ENCODE results near the gene C12orf43.

Gene C12orf43

DNA sequence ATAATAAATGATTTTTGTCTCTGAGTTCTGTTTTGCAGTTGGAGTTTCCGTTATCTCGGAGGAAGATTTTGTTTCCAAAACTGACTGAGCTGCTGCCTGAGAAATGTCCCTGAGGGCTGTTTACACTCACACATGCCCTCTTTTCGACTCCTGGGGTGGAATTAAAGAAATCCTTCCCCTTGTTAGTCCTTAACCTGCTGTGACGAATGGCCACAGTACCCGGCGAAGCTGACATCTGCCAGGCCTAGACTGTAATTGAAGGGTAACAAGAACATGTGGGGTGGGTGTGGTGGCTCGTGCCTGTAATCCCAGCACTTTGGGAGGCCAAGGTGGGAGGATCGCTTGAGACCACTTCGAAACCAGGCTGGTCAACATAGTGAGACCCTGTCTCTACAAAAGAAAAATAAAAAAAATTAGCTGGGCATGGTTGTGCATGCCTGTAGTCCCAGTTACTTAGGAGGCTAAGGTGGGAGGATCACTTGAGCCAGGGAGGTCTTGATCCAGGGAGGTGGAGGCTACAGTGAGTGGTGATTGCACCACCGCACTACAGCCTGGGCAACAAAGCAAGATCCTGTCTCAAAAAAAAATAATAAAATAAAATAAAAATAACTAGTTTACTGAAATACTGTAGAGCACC lies 14.4 kb upstream of the C12orf43 start:
- DNase-seq (ENCODE audit: low read depth in 2 of 2) = no peak

DNA sequence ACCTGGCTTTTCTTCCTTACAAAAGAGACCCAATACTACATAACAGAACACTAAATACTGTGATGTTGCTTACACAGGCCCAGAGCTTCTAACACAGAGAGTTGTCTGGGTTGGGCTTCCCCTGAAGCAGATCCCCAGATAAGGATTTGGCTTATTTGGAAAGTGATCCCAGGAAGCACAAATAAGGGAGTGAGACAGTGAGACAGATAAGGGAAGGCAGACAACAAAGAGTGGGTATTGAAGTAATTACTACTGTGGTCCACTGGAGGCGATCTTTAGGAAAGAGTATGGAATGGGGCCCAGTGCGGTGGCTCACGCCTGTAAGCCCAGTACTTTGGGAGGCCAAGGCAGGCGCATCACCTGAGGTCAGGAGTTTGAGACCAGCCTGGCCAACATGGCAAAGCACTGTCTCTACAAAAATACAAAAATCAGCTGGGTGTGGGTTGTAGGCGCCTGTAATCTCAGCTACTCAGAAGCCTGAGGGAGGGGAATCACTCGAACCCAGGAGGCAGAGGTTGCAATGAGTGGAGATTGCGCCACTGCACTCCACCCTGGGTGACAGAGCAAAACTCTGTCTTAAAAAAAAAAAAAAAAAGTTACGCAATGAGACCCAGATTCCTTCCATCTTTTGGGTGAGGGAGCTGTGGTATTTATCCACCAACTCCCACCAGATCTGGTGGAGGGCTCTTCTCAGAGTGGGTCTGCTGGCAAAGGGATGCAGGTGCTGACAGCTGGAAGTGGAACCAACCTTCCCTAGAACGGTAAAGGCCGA lies 10.2 kb upstream of the C12orf43 start:
- no peak for DNase-seq (ENCODE audit: low read depth in 2 of 2)

DNA sequence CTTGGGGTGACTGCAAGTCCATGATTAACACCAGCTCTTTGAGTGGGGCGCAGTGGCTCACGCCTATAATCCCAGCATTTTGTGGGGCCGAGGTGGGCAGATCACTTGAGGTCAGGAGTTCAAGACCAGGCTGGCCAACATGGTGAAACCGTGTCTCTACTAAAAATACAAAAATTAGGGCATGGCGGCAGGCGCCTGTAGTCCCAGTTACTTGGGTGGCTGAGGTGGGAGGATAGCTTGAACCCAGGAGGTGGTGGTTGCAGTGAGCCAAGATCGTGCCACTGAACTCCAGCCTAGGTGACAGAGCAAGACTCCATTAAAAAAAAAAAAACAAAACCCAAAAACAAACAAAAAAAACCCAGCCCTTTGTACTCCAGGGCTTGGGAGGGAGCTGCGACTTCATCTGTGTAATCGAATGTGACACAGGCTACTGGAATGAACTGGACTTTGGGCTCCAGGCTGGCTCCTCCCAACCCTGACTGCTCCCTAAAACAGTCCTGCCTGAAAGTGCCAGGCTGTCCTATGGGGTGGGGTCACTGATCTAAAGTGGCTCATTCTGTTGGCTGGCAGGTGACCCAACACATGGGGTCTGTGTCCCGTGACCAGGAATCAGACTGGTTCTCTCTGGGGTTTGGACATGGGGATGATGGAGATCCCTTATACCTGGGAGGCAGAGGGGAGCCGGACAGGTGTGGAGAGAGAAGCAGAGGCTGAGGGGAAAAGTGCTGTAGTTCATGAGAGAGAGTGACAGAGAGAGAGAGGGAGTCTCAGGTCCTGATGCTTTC lies 9.3 kb upstream of the C12orf43 start:
- no peak for DNase-seq (ENCODE audit: low read depth in 2 of 2)

GRCh38 chr12:121023799-121024198 lies 7.5 kb upstream of the C12orf43 start:
- no peak for DNase-seq (ENCODE audit: low read depth in 2 of 2)

DNA sequence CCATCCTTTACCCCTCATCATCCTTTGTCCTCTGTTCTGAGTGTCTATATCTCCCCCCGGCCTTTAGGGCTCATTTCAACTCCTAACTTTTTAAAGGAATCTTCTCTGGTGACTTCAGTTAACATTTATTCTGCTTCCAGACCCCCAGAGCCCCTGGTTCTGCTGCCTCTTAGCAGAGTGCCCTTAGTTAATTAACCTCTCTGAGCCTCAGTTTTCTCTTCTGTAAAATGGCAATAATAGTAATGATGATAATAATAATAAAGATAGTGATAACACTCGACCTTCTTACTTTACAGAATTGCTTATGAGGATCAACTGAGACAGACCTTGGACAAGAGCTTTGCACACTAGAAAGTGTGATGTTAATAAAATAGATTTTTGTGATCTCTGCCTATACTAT lies 6.4 kb upstream of the C12orf43 start:
- DNase-seq (ENCODE audit: low read depth in 2 of 2) = no peak

GRCh38 chr12:121021754-121022153 lies 5.5 kb upstream of the C12orf43 start:
- no peak for DNase-seq (ENCODE audit: low read depth in 2 of 2)

DNA sequence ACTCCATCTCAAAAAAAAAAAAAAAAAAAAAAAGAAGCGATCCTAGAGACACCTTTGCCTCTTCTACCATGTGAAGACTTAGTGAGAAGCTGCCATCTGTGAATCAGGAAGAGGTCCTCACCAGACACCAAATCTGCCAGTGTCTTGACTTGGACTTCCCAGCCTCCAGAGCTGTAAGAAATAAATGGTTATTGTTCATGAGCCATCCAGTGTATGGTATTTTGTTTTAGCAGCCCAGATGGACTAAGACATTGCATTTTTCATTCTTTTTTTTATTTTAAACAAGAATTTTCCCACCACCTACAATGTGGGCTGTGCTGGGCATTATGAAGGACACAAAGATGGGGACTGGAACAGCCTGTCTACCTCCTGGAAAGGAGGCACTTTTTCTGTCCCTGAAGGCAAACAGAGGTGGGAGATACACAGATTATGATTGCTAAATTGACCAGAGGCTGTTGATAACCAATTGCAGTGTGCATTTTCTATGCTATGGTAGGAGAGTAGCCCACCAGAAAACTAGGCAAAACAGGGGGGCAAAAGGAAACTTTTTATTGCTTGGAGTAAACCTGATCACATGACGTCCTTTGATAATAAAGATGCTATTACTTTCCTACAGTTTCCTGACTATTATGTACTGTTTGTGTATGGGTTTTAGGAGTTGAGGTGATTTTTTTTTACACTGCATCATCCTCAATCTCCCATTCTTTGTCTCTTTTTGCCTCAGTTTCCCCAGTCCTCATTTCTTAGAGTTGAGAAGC lies 2.8 kb upstream of the C12orf43 start:
- no peak for DNase-seq (ENCODE audit: low read depth in 2 of 2)

DNA sequence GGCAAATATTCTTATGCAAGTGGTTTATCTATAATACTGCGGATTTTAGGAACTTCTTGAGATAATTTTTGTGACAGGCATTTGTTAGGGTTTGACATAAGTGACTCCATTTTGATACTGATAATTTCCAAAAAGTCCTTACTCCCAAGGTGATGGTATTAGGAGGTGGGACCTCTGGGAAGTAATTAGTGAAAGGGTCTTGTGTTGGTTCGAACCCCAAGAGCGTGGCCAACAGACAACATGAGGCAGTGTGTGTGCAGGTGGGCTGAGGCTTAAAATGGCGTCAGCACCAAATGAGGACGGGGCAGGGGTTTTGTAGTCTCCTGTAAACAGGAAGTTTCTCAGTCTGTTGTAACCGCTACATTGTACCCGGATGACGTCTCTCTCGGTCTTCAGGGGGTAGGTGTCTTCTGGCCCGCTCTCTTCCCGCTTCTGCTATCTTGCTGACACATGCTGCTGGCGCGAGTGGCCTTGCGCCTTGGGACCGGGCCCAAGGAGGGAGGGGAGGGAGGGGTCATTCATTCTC lies 1.7 kb upstream of the C12orf43 start:
- DNase-seq (ENCODE audit: low read depth in 2 of 2) = no peak

- DNase-seq (ENCODE audit: low read depth in 2 of 2) = no peak
Measured at GRCh38 chr12:121013715-121014114, 2.6 kb downstream of the C12orf43 start.

DNA sequence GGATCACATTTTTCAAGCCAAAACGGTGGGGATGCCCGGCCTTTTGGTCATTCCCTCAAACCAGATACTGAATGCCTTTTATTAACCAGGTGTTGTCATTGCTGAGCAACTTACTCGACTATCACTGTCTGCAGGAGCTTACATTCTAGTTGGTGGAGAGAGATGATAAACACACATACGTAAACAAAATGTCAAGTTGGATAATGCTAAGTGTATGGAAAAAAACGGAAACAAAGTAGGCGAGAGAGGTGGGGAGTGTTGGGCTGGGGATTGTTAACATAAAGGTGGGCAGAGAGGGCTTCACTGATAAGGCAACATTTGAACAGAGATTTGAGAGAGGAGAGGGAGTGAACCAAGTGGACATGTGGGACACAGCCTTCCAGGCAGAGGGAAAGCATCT lies 4.5 kb downstream of the C12orf43 start:
- no peak for DNase-seq (ENCODE audit: low read depth in 2 of 2)

- no peak for DNase-seq (ENCODE audit: low read depth in 2 of 2)
Measured at GRCh38 chr12:121010860-121011259, 5.4 kb downstream of the C12orf43 start.

GRCh38 chr12:121009741-121010140 lies 6.5 kb downstream of the C12orf43 start:
- no peak for DNase-seq (ENCODE audit: low read depth in 2 of 2)

DNA sequence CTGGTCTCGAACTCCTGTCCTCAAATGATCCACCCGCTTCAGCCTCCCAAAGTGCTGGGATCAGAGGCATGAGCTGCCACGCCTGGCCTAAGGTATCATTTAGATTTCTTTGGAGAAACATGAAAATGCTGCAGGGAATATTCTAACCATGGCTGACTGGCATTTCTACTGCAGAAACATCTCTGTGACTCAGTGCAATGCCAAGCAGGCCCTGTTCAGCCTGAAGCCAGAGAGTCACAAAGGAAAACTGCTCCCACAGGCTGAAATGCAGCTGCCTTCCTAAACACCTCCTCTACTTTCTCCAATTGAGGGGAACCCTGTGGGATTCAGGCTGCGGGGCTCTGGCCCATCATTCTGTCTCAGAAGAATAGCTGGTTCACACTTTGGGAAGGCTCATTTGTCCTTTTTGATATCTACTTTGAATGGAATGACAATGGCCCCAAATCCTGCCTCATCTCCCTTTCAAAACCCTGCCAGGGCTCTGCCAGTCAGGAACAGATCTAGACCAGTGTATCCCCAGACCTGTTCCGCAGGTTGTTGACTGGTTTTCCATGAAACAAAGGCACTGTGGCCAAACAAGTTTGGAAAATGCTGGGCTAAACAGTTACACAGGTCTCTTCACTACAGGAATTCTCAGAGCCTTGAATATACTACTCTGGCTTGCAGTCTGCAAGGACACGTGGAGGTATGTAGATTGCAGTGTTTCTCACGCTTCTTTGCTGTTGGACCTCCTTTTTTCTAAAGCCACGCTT lies 7.8 kb downstream of the C12orf43 start:
- no peak for DNase-seq (ENCODE audit: low read depth in 2 of 2)

DNA sequence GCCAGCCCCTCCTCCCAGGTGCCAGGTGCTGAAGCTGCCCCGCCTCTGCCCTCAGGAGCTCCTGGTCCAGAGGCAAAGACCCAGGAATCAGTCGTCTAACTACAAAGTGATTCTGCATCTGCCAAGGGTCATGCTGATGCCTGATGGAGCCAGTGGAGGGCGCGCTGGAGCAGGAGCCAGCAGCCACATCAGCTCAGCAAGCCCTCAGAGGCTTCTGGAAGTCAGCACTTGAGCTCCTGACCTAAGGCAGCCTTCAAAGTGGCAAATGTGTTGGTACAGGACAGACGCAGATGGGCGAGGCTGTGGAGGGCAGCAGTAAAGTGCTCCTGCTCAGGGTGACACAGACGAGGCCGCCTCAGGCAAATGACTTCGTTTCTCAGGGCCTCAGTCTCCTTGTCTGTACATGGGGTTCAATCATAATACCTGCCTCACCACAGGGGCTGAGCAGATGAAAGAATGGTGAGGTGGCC lies 10.9 kb downstream of the C12orf43 start:
- no peak for DNase-seq (ENCODE audit: low read depth in 2 of 2)

GRCh38 chr12:121004253-121004815 lies 12.0 kb downstream of the C12orf43 start:
- no peak for DNase-seq (ENCODE audit: low read depth in 2 of 2)

- no peak for DNase-seq (ENCODE audit: low read depth in 2 of 2)
Measured at GRCh38 chr12:121003650-121004049, 12.6 kb downstream of the C12orf43 start.

DNA sequence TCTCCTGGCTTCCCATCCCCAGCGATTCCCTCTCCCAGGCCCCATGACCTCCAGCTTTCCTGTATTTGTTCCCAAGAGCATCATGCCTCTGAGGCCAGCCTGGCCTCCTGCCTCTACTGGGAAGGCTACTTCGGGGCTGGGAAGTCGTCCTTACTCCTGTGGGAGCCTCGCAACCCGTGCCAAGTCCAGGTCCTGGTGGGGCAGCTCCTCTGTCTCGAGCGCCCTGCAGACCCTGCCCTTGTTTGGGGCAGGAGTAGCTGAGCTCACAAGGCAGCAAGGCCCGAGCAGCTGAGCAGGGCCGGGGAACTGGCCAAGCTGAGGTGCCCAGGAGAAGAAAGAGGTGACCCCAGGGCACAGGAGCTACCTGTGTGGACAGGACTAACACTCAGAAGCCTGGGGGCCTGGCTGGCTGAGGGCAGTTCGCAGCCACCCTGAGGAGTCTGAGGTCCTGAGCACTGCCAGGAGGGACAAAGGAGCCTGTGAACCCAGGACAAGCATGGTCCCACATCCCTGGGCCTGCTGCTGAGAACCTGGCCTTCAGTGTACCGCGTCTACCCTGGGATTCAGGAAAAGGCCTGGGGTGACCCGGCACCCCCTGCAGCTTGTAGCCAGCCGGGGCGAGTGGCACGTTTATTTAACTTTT lies 14.3 kb downstream of the C12orf43 start:
- DNase-seq (ENCODE audit: low read depth in 2 of 2) = no peak

GRCh38 chr12:121001060-121001459 lies 15.2 kb downstream of the C12orf43 start:
- DNase-seq (ENCODE audit: low read depth in 2 of 2) = no peak

DNA sequence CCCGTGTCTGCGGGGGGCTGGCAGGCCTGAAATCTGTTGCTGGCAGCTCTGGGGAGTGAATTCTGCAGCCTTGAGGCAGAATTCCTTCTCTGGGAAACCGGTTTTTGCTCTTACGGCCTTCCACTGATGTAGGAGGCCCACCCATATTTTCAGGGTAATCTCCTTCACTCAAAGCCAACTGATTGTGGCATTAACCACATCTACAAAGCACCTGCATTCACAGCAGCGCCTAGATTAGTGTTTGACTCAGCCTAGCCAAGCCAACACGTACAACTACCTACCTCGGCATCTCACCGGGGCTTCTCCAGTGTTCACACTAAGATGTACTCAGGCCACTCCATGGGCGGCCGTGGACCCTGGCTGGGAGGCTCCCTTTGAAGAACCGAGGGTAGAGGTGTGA lies 15.8 kb downstream of the C12orf43 start:
- DNase-seq (ENCODE audit: low read depth in 2 of 2) = no peak
